Activated CD4-positive, alpha-beta T cell treated with anti-CD3 and anti-CD28 coated beads for 48 hours (primary cell): ENCODE results near the gene SLC25A25.
"Not testable (repeated sequence)": the region's sequence is repeated elsewhere in the genome, so short reads cannot be mapped to it uniquely, and the experiment has no call there.

Experiments used
- DNase-seq: peaks from one replicate; pipeline ENCODE4 v3.0.0-alpha.2; 2020

The SLC25A25 gene

DNA sequence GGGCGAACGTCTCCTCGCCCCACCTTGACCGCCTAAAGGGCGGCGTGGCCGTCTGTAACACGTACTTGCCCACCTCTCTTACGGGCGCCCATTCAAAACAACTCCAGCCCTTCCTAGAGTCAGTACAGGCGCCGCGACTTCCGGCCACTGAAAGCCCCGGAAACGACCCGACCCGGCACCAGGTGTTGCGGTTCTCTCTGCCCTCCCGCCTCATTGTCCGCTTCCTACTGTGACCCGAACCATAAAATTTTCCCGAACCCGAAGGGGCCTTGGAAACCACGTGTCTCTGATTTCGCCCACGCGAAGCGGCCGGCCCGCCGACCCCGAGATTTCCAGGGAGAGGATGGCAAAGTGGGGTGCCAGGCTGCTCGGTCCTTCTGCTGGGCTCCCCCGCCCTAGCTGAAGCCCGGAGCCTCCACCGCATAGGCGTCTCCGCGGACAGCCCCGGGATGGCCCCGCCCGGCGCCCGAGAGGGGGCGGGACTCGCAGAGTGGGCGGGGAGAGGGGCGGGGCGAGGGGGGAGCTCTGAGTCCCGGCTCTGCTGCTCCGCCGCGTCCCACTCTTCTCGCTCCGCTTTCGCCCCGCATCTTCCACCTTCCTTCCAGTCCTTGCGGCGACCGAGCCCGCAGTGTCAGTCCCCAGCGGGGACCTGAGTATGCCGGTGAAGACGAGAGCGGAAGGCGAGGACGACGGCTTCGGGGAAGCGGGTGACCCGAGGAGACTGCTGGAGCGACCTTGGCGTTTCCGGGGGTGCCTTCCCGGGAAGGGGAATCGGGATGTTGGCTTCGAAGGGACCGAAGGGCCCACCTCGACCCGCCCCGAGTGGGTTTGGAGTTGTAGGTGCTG, 60.2 kb downstream of the SLC25A25 start:
- DNase-seq: peak; percentile 85

DNA sequence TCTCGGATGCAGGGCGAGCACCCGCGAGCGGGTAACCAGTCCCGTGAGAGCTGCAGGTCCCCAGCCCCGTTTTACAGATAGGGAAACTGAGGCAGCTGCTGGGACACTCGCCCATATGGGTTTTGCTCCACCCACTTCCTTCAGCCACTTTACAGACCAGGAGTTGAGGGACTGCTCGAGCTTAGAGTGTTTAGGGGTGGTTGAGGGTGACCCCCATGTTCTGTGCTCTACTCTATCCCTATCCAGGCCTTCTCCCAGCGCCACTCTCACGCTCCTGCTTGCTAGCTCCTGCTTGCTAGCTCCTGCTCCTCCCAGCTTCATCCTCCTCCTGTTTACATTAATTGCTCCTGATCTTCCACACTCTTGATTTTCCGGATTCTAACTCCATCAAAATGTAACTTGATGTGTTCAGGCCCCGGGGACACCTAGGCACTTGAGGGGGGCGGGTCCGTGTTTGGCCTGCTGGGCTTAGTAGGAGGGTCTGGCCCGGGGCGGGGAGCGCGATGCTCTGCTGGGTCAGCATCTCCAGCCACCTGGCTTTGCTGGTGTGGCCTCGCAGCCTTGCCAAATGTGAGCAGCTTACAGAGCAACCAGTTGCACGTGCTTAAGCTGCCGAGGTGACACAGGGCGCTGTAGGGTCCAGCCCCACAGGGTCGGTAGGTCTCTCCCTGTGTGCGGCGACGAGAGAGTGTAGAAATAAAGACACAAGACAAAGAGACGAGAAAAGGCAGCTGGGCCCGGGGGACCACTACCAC, 61.0 kb downstream of the SLC25A25 start:
- no peak for DNase-seq

DNA sequence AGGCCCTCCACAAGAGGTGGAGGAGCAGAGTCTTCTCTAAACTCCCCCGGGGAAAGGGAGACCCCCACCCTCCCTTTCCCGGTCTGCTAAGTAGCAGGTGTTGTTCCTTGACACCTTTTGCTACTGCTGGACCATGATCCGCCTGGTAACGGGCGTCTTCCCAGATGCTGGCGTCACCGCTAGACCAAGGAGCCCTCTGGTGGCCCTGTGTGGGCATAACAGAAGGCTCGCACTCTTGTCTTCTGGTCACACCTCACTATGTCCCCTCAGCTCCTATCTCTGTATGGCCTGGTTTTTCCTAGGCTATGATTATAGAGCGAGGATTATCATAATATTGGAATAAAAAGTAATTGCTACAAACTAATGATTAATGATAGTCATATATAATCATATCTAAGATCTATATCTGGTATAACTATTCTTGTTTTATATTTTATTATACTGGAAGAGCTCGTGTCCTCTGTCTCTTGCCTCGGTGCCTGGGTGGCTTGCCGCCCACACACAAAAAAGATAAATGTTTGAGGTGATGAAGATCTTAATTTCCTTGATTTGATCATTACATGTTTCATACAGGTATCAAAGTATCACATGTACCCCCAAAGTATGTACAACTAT, 62.1 kb downstream of the SLC25A25 start:
- peak; percentile 71 for DNase-seq

DNA sequence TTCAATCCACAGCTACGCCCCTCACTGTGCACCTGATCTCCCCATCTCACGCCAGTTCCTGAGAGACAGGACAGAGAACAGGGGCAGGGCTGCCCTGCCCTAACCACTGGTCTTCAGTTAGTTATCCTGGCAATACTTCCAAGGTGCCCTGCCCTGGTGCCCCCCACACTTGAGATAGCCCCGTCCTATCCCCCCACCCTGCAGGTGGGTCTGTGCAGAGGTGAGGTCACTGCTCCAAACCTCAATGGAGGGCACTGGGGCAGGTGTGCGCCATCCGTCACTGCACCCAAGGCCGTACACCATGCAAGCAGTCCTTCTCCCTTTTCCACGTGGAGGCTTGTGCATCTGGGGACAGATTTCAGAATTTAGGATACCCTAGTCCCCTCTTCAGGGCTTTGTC, 62.6 kb downstream of the SLC25A25 start:
- not testable (repeated sequence) for DNase-seq

DNA sequence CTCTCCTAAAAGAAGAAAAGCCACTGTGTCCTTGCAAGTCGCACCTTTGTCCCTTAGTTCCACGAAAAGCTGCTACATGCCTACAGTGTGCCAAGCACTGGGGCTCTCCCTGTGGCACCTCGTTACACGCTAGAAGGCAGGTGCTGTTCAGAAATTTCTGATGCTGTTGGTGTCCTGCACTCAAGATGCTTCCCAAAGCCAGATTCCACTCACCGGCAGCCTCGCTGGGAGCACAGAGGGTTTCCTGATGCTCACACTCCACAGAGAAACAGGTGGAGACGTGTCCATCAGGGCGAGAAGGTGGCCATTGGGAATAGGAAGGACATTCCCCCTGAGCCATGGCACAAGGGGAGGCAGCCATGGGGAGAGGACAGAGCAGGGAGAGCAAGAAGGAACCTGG, 63.3 kb downstream of the SLC25A25 start:
- not testable (repeated sequence) for DNase-seq

DNA sequence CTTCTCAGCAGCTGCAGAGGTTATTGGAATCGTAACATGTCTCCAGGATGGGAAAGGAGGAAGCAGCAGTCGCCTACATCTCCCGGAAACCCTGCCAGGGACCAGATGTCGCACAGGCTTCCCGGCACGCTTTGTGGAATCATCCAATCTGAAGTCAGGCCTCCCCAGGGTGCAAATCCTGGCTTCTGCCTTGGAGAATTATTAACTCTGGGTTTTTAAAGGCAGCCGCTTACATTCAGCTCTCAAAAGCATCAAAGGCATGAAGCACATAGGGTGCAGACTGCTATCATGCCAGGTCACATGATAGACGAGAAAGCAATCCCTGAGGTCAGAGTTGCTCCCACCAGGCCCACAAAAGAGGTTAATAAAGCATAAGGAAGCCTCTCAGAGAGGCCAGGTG, 64.1 kb downstream of the SLC25A25 start:
- not testable (repeated sequence) for DNase-seq

DNA sequence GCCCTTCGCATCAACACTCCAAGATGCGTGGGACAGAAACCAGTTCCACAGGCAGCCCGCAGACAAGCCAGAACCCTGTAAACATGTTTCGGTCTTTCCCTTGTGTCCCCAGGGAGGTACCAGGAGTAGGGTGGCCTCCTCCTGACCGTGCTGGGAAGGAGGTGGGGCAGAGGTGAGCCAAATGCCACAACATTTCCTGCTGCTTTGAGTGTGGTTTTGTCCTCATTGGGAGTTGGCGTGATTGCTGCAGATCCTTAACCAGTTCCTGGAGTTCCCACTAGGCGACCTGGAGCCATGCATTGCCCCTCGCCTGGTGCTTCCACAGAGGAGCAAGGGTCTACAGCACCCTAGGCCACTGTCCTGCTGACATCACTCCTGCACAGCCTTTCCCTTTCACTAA, 67.5 kb downstream of the SLC25A25 start:
- not testable (repeated sequence) for DNase-seq

DNA sequence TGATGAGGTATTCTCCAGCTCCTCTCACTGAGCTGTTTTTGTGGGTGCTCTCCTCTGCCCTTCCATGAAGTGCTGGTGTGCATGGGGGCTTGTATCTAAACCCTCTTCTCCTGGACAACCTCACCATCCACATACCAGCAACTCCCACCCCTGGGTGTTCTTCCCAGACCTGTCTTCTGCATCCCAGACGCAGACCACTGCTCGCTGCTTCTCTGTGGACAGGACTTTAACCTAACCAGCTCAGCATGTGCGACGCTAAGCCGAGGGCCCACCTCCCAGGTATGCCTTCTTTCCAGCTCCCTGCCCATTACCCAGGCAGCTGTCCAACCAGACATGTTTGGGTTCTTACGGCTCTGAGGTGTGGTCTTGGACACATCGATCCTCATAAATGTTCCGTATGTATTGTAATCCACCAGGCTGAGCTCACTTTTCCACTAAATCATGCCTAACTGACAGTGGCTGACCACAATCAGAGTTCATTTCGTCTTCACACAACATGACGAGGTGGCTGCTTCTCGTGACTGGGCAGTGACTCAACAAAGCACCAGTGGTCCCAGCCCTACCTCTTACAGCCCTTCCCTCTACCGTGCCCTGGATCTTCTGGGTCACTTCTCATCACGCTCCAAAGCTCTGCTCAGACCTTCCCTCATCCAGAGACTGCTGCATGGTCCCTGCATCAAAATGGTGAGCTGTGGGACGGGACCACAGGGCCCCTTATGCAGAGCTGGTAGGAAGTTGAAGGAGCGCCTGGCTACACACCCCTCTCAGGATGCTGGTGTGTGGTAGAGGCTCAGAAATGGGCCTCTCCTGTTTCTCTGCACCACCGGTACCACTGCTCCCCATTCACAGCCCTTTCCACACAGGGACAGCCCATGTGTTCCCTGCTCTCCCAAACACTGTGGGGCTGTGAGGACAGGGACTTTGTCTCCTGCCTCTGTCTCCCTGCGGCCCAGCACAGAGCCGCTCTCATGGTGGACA, 69.1 kb downstream of the SLC25A25 start:
- no peak for DNase-seq

DNA sequence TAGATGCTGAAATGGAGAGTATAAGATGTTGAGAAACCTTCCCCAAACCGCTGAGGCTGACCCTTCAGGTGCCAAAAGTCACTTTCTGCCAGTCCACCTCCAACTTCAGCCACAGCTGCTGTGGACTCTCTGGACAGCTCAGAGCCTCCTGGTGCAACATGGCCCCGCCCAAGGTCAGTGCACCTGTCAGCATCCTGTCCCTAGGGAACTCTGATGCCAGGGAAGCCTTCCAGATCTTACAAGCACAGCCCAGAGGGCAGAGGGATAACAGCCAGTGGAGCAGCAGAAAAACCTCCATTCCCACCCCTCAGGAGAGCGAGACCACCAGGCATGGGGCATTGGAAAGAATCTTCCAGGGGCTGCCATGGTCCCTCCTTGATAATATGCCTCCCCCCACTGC, 70.0 kb downstream of the SLC25A25 start:
- no peak for DNase-seq

DNA sequence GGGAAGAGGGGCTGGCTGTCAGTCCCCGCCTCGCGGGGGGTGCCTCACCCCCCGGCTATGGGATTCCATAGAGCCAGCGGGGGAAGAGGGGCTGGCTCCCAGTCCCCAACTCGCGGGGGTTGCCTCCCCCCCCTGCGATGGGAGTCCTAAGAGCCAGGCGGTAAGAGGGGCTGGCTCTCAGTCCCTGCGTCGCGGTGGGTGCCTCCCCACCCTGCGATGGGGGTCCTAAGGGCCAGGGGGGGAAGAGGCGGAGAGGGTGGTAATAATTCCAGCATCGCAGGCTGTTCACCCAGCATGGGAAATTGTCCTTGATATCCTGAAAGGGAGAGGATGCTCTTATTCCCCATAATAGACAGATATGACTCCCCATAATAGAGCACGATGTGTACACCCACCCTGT, 71.6 kb downstream of the SLC25A25 start:
- DNase-seq: no peak

DNA sequence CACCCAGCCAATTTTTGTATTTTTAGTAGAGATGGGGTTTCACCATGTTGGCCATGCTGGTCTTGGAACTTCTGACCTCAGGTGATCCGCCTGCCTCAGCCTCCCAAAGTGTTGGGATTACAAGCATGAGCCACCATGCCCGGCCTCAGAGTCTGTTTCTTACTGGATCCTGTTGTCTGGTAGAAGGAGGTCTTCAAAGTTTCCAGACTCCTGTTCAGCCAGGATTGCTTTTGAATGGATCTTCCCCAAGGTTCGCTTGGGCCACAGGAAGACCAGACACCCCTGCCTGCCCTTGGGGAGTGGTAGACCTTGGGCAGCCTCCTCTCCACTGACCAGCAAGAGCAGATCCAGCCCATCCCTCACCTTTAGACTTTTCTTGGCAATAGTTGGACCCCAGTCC, 73.6 kb downstream of the SLC25A25 start:
- DNase-seq: no peak

DNA sequence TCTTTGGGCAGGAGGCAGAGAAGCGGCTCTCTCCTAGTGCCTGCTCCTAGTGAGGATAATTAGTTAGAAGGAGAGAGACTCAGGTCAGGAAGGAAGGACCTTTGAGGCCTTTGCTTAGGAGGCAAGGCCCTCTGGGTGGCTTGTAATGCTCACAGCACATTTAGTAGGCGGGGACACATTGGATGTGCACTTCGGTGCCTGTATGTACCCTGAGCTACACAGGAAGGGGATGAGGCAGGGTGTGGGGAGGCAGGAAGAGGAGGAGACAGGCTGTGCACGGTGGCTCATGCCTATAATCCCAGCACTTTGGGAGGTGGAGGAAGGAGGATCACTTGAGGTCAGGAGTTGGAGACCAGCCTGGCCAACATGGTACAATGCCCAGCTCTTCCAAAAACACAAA, 74.0 kb downstream of the SLC25A25 start:
- DNase-seq: no peak

DNA sequence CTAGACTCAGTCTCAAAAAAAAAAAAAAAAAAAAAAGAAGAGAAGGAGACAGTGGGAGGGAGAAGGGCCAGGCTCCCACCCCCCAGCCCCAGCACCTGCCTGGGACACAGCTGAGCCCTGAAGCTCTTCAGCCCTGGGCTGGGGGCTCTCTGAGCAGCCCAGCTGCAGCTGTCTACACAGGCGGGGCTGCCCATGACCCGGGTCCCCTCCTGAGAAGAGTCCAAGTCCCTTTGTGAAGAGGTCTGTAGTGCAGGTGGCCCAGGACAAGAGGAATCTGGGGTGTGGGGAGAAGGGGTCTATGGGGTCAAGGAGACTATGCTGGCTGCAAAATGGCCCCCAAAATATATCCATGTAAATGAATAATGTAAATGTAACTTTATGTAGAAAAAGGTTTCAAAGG, 74.6 kb downstream of the SLC25A25 start:
- DNase-seq: no peak

DNA sequence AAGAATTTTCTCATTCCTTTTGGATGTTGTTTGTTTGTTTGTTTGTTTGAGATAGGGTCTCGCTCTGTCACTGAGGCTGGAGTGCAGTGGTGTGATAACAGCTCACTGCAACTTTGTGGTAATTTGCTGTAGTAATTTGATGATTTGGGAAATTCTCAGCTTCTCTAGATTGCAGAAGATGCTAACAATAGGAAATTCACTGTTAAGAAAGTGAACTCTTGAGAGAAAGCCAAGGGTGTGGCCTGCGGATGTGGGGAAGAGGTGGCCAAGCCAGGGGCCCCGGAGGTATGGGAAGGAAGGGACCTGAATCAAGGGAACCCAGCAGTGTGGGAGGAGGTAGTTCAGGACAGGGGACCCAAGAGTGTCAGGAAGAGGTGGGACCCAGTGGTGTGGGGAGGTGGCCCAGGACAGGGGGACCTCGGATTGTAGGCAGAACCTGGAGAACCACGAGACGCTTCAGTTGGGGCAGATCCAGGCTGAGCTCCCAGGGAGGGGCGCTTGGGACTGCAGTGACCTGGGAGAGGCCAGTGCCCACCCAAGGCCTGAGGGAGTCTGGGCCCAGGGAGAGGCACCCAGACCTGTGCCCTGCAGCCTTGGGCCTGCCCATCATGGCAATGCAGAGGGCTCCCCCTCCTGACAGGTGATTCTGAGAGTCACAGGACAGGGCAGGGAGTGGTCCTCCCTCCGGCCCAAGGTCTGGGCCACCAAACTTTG, 75.7 kb downstream of the SLC25A25 start:
- no peak for DNase-seq

DNA sequence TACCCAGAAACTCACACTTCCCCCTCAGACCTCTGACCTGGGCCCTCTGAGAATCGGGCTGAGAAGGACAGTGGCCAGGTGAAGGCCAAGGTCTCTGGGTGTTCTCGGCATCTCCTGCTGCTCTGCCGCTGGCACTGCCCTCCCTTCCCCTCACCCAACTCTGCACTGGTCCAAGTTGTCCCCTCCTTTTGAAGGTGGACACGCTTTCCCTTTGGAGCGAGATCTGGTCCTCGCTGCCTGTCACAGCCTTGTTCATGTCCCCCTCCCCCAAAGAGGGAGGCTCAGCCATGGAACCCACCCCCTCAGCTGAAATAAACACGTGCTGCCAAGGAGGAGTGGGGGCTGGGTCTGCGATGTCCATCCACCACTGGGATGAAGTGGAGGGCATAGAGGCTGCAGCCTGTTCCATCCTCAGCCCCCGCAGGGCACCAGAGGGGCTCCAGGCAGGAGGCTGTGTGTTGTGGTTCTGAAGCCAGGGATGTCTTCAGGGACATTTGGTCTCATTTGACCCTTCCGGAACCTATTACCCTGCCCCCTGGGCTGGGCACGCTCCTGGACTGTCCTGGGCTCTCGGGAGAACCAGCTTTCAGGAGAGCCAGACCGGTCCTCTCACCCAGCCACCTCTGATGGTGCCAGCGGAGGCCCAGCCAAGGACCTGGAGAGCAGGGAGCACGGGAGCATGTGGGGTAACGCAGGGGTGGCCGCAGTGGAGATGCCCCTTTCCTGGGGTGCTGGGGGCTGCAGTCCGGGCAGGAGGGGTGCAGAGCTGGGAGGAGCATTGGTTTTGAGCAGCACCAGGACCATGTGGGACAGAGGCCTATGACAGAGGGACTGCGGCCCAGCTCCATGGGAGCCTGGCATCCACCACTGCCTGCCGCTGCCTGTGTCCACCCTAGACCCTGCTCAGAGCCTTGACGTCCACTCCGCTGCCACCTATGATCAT, 76.5 kb downstream of the SLC25A25 start:
- DNase-seq: no peak

DNA sequence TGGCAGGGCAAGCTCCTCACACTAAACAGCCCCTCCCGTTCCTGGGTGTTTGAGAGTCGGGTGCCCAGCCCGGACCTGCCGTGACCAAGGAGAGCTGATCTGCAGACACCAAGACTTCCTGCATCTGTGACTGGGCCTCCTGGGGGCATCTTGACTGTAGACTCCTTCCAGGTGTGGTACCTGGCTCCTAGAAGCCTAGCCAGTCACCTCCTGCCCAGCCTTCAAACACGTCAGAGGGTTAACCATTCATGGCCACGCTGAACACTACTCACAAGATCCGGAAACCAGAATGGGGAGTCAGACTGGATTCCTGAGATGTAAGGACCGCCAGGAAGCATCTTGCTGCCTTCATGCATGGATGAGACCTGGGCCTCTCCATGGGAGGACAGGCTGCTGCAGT, 77.5 kb downstream of the SLC25A25 start:
- no peak for DNase-seq

DNA sequence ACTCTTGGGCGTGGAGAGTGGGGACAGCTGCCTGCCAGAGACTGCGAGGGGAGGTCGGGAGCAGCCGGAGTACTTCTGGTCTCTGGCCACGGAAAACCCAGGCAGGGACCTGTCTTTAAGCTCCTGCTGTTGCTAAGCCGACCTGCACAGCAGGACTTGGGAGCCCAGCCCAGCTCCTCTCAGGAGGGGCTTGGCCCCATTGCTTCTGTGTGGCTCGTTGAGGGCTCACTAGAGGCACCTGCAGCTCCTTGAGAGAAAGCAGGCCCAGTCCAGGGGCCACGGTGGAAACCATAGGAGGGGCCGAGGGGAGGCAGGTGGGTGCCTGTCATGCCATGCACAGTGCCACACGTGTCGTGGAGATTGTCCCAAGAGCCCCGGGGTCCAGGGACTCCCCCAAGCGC, 77.9 kb downstream of the SLC25A25 start:
- DNase-seq: no peak

DNA sequence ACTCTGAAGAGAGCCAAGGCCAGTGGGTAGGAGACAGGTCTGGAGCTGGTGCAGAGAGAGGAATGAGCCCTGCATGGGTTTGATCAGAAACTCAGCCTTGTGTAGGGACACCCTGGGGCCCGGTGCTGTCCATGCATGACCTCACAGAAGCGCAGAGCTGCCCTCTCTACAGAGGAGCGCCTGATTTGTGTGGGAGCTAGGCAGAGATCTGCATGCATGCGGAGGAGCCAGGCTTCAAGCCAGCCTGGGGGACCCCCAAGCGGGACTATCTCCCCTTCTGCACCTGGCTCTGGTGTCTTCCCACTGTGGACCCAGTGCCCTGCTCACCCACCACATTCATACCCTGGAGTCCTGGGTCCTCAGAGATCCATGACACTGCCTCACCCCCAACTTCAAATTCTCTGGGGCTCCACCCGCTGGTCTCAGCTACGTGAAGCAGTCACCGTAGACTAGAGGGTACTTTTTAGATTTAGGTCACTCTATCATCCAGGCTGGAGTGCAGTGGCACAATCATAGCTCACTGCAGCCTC, 78.6 kb downstream of the SLC25A25 start:
- no peak for DNase-seq

DNA sequence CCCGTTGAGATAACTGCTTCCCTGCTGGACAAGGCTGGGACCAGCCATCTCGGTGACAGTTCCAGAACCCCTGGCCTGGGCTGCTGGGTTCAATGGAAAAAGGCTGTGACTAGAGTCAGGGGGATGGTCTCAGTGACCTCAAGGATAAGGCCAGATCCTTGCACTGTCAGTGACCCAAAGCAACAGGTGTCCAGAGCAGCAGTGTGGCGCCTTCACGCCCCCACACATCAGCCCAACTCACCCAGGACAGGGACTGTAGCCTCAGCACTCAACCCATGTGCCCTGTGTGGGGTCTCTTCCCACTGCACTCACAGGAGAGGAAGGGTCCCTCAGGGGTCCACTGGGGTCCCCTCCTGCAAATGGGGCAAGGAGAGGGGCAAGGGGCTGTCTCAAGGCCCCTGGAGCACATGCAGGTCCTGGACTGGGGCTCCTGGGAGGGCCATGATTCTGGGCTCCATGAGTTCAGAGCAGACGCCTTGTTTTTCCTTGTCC, 80.5 kb downstream of the SLC25A25 start:
- DNase-seq: no peak

DNA sequence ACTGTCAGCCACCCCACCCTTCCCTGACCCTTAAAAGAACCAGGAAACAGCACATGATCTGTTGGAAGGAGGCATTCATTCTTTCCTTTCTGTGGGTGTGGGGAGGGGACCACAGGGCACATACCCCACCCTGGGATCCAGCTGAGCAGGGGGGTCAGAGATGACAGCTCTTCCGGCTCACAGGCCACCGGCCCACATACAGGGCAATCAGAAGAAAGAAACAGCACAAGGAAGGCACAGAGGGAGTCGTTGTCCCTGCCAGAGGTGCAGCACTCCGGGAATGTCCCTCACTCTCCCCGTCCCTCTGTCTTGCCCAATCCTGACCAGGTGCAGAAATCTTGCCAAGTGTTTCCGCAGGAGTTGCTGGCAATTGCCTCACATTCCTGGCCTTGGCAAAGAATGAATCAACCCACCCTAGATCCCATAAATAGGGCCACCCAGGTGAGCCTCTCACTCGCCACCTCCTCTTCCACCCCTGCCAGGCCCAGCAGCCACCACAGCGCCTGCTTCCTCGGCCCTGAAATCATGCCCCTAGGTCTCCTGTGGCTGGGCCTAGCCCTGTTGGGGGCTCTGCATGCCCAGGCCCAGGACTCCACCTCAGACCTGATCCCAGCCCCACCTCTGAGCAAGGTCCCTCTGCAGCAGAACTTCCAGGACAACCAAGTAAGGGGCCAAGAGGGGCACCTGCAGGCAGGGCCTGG, 81.1 kb downstream of the SLC25A25 start, which contains the start of gene LCN2:
TSS of gene LCN2 (plus strand) at position 453 of the 701 bp plus-strand sequence. CDS start at position 526, 73 bp downstream.
- DNase-seq: no peak
